NCI-H345 (cell line): ENCODE results near the gene NAALADL2.

ENCODE experiments used
- DNase-seq: peaks from one replicate; lab custom pipeline; 2025; lab: John Stamatoyannopoulos, UW

Gene NAALADL2

GRCh38 chr3:175672119-175672689 lies 813.1 kb downstream of the NAALADL2 start:
- no peak for DNase-seq

GRCh38 chr3:175679568-175679967 lies 820.4 kb downstream of the NAALADL2 start:
- DNase-seq, result no peak

- no peak for DNase-seq
Measured at GRCh38 chr3:175692256-175692655, 833.1 kb downstream of the NAALADL2 start.

- DNase-seq, result no peak
Measured at GRCh38 chr3:175695251-175695650, 836.1 kb downstream of the NAALADL2 start.

GRCh38 chr3:175702956-175703355 lies 843.8 kb downstream of the NAALADL2 start:
- DNase-seq, result no peak

- no peak for DNase-seq
Measured at GRCh38 chr3:175704366-175705055, 845.4 kb downstream of the NAALADL2 start.

- no peak for DNase-seq
Measured at GRCh38 chr3:175713268-175713667, 854.1 kb downstream of the NAALADL2 start.

- DNase-seq, result no peak
Measured at GRCh38 chr3:175716446-175716845, 857.3 kb downstream of the NAALADL2 start.

GRCh38 chr3:175726228-175726627 lies 867.1 kb downstream of the NAALADL2 start:
- no peak for DNase-seq

GRCh38 chr3:175728566-175728965 lies 869.4 kb downstream of the NAALADL2 start:
- DNase-seq, result no peak

- DNase-seq, result no peak
Measured at GRCh38 chr3:175729466-175729865, 870.3 kb downstream of the NAALADL2 start.

GRCh38 chr3:175731543-175731942 lies 872.4 kb downstream of the NAALADL2 start:
- DNase-seq, result no peak

GRCh38 chr3:175732017-175732416 lies 872.9 kb downstream of the NAALADL2 start:
- no peak for DNase-seq

- DNase-seq, result no peak
Measured at GRCh38 chr3:175735866-175736265, 876.7 kb downstream of the NAALADL2 start.

- DNase-seq, result no peak
Measured at GRCh38 chr3:175737646-175738572, 878.8 kb downstream of the NAALADL2 start.

GRCh38 chr3:175741951-175742350 lies 882.8 kb downstream of the NAALADL2 start:
- DNase-seq, result no peak

- no peak for DNase-seq
Measured at GRCh38 chr3:175743733-175744400, 884.7 kb downstream of the NAALADL2 start.

GRCh38 chr3:175746308-175746707 lies 887.2 kb downstream of the NAALADL2 start:
- DNase-seq, result no peak

- no peak for DNase-seq
Measured at GRCh38 chr3:175748087-175748730, 889.1 kb downstream of the NAALADL2 start.

- DNase-seq, result no peak
Measured at GRCh38 chr3:175749981-175750380, 890.8 kb downstream of the NAALADL2 start.

GRCh38 chr3:175751089-175751488 lies 892.0 kb downstream of the NAALADL2 start:
- DNase-seq, result no peak

- DNase-seq, result no peak
Measured at GRCh38 chr3:175763948-175764347, 904.8 kb downstream of the NAALADL2 start.
